ENCODE measurements around the gene OPN4.

OPN4 gene

GRCh38 chr10:86668297-86669165 is 14.2 kb downstream of the OPN4 start, which contains the start of gene LDB3:
Gene LDB3, plus strand, starts transcription at chr10:86668511. Its CDS starts 181 bp downstream, at chr10:86668692.
- DNase-seq (ENCODE audit: insufficient read length, low spot score) = no peak
- no peak for FAIRE-seq
- TF ChIP-seq CTCF (IDR thresholded peaks at IDR 0.05; ENCODE audit: insufficient read depth, missing control alignments) = no peak

GRCh38 chr10:86670290-86670811 is 16.0 kb downstream of the OPN4 start:
- FAIRE-seq = no peak
- no peak for DNase-seq (ENCODE audit: insufficient read length, low spot score)
- TF ChIP-seq CTCF (IDR thresholded peaks at IDR 0.05; ENCODE audit: insufficient read depth, missing control alignments) = no peak

- no peak for DNase-seq (ENCODE audit: insufficient read length, low spot score)
- no peak for FAIRE-seq
- no peak for TF ChIP-seq CTCF (IDR thresholded peaks at IDR 0.05; ENCODE audit: insufficient read depth, missing control alignments)
These were observed 16.5 kb downstream of the OPN4 start for GRCh38 chr10:86670876-86671275.

- no peak for FAIRE-seq
- DNase-seq (ENCODE audit: insufficient read length, low spot score) = no peak
- no peak for TF ChIP-seq CTCF (IDR thresholded peaks at IDR 0.05; ENCODE audit: insufficient read depth, missing control alignments)
These were observed 17.1 kb downstream of the OPN4 start for GRCh38 chr10:86671419-86671818.

GRCh38 chr10:86671985-86672710 is 17.8 kb downstream of the OPN4 start:
- FAIRE-seq (no peak), DNase-seq (ENCODE audit: insufficient read length, low spot score) (no peak)
- no peak for TF ChIP-seq CTCF (IDR thresholded peaks at IDR 0.05; ENCODE audit: insufficient read depth, missing control alignments)

- no peak for DNase-seq (ENCODE audit: insufficient read length, low spot score)
- TF ChIP-seq CTCF (IDR thresholded peaks at IDR 0.05; ENCODE audit: insufficient read depth, missing control alignments) = no peak
These were observed 19.0 kb downstream of the OPN4 start for GRCh38 chr10:86673216-86673826.

More at GRCh38 chr10:86673216-86673826, 19.0 kb downstream of the OPN4 start:
- no peak for FAIRE-seq

Data from D721Med (cell line).